ENCODE results near the gene EFNA5.

The EFNA5 gene

GRCh38 chr5:107418071-107418470 is 252.7 kb downstream of the EFNA5 start:
- TF ChIP-seq, protein P1, sequence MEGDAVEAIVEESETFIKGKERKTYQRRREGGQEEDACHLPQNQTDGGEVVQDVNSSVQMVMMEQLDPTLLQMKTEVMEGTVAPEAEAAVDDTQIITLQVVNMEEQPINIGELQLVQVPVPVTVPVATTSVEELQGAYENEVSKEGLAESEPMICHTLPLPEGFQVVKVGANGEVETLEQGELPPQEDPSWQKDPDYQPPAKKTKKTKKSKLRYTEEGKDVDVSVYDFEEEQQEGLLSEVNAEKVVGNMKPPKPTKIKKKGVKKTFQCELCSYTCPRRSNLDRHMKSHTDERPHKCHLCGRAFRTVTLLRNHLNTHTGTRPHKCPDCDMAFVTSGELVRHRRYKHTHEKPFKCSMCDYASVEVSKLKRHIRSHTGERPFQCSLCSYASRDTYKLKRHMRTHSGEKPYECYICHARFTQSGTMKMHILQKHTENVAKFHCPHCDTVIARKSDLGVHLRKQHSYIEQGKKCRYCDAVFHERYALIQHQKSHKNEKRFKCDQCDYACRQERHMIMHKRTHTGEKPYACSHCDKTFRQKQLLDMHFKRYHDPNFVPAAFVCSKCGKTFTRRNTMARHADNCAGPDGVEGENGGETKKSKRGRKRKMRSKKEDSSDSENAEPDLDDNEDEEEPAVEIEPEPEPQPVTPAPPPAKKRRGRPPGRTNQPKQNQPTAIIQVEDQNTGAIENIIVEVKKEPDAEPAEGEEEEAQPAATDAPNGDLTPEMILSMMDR (IDR thresholded peaks at IDR 0.05; ENCODE audit: extremely low read depth, insufficient read depth, missing control alignments), result no peak
- in situ Hi-C loops (cut with MboI; ENCODE audit: low pct_unique_long_range_greater_than_20kb, low sequenced_read_pairs, unreplicated experiment), result no loop called here
- DNase-seq (ENCODE audit: low spot score), result no peak

GRCh38 chr5:107415762-107416161 is 255.0 kb downstream of the EFNA5 start:
- DNase-seq (ENCODE audit: low spot score), result no peak
- in situ Hi-C loops (cut with MboI; ENCODE audit: low pct_unique_long_range_greater_than_20kb, low sequenced_read_pairs, unreplicated experiment), result no loop called here
- TF ChIP-seq, protein P1 (IDR thresholded peaks at IDR 0.05; ENCODE audit: extremely low read depth, insufficient read depth, missing control alignments), result no peak

DNA sequence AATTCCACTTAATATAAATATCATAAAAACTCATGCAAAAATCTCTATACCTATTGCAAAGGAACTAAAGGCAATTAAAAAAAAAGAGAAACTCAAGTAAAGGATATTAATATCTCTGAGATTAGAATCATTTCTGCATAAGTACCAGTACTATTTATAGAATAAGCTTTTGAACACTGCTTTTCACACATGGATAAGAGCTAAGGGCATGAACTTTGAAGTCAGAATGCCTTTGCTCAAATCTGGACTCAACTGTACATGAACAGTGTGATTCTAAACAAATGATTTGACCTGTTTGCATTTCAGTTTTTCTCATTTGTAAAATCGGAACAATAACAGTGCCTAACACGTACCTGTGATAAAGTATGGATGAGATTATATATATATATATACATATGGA is 255.9 kb downstream of the EFNA5 start:
- no peak for DNase-seq (ENCODE audit: low spot score)
- in situ Hi-C loops (cut with MboI; ENCODE audit: low pct_unique_long_range_greater_than_20kb, low sequenced_read_pairs, unreplicated experiment), result no loop called here
- TF ChIP-seq, protein P1 (IDR thresholded peaks at IDR 0.05; ENCODE audit: extremely low read depth, insufficient read depth, missing control alignments), result no peak

DNA sequence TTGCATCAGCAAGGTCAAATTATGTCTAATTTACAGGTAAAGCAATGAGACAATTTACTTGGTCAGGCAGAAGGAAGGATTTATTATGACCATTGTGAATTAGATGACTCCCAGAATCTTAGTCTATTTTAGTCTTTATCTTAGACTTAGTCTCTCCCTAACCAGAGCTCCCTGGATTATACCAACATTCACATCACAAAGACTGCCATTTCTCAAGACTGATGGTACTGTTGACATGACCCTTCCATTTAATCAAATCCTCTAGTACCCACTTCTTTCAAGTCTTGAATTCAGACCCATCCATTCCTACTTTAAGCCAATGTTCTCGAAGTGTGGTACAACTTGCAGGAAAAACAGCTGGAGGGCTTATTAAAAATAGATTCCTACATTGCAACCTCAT is 257.0 kb downstream of the EFNA5 start:
- DNase-seq (ENCODE audit: low spot score), result no peak
- TF ChIP-seq, protein P1 (IDR thresholded peaks at IDR 0.05; ENCODE audit: extremely low read depth, insufficient read depth, missing control alignments), result no peak
- in situ Hi-C loops (cut with MboI; ENCODE audit: low pct_unique_long_range_greater_than_20kb, low sequenced_read_pairs, unreplicated experiment), result no loop called here

- in situ Hi-C loops (cut with MboI; ENCODE audit: low pct_unique_long_range_greater_than_20kb, low sequenced_read_pairs, unreplicated experiment), result no loop called here
- no peak for DNase-seq (ENCODE audit: low spot score)
- TF ChIP-seq, protein P1 (IDR thresholded peaks at IDR 0.05; ENCODE audit: extremely low read depth, insufficient read depth, missing control alignments), result no peak
Measured at GRCh38 chr5:107408564-107408963, 262.2 kb downstream of the EFNA5 start.

DNA sequence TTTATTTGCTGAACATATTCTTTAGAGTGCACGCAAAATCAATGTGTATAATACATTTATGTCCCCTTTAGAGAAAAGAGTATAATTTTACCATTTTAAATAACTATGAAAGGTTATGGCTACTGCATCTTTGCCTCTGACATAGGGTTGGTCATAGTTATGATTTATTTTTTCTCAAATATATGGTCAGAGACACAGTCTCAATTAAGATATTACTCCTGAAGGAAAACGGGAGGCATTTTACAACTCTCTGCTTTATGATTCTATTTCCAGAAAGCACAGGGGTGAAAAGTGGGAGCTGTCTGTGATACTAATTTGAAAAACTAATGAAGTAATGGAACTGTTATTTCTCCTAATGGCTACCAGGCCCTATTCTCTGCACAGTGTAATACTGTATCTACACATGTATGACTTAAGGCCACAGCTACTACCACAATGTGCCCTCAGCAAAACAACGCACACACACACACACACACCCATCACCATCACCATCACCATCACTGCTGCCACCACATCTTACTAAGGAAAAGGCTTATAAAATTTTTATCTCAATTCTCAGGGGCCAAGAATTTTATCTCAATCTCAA is 262.9 kb downstream of the EFNA5 start:
- TF ChIP-seq, protein P1 (IDR thresholded peaks at IDR 0.05; ENCODE audit: extremely low read depth, insufficient read depth, missing control alignments), result no peak
- DNase-seq (ENCODE audit: low spot score), result no peak
- in situ Hi-C loops (cut with MboI; ENCODE audit: low pct_unique_long_range_greater_than_20kb, low sequenced_read_pairs, unreplicated experiment), result no loop called here
